GM18517 (cell line): ENCODE results near the gene CACNG4.
"Not testable (repeated sequence)": the region's sequence is repeated elsewhere in the genome, so short reads cannot be mapped to it uniquely, and the experiment has no call there.

Experiments
- ATAC-seq: cut with Tn5 transposase; IDR thresholded peaks from one replicate; pipeline ENCODE4 v1.9.1; 2021; ENCODE audit warnings: mild to moderate bottlenecking, moderate library complexity; ENCODE audit not compliant: unreplicated experiment

Gene CACNG4

DNA sequence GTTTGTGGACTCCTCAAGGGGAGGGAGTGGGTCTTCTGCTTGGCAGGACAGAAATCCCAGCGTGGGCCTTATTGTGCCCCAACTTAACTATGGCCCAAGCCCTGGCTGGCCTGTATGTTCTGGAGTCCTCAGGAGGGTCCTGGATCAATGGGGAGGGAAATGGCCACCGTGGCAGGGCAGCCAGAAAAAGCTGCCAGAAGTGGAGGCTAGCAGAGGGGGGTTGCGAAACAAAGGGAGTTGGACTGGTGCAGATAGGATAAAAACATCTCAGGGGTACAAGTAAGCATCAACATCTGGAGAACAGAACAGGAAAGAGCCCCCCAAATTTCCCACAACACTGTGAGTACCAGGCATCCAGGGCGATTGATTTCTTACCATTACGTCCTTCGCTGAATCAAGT is 76.1 kb downstream of the CACNG4 start:
- ATAC-seq = no peak

DNA sequence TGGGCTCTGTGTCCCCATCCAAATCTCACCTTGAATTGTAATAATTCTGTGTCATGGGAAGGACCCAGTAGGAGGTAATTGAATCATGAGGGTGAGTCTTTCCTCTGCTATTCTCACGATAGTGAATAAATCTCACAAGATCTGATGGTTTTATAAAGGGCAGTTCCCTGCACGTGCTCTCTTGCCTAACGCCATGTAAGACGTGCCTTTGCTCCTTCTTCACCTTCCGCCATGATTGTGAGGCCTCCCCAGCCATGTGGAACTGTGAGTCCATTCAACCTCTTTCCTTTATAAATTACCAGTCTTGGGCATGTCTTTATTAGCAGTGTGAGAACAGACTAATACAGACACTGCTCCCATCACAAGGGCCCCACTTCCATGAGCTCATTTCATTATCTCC is 76.6 kb downstream of the CACNG4 start:
- ATAC-seq = not testable (repeated sequence)

DNA sequence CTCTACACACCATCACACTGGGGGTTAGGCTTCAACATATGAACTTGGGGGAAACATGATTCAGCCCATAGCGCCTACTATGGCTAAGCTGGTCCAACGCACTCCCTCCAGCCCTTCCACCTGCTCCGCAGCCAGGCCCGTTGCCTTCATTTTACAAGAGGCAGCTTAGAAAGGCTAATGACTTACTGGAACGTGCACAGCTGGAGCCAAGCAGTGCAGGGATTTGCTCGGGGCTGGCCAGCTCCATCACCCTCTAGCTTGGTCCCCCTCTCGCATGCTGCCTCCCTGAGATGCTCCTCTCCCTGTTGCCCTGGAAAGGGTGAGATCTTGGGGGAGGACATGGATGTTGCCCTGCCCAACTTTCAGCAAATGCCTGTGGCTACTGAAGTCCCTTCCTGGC is 77.0 kb downstream of the CACNG4 start:
- no peak for ATAC-seq

DNA sequence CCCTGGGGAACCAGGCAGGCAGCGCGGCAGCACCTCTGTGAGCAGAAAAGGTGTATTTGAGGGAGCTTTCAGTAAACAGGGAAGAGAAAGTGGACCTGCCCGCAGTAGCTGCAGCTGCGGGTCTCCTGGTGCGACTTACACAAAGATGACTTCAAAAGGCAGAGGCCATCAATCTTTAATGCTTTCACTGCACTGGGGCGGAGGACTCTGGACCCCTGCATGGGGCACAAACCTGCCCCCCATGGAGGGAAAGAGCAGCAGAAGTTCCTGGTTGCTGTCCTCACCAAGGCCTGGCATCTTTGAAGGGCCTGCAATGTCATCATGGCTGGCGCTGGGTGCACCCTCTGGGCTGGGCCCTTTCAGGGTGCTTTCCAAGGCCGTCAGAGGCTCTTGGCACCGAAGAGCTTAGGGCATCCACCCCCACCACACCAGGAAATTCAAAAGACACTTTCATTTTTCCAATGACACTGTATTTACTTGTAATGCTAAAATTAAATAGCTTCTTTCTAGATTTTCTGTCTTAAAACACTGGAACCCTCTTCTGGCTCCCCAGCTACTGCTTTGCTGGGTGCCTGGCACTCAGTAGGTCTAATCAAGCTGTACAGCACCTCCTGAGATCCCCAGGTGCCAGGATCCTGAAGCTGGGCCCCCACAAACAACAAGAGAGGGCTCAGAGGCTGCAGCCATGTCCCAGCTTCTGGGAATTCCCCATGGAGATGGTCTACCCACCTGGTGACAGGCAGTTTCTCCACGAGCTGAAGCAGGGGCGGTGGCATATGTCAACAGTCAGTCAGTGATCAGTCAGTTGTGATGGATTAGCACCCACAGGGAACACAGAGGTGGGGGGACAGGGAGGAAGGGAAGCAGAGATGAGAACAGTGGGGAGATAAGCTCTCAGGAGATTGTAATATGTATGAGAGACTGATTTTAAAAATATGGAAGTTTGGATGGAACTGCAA is 77.7 kb downstream of the CACNG4 start:
- ATAC-seq = no peak

DNA sequence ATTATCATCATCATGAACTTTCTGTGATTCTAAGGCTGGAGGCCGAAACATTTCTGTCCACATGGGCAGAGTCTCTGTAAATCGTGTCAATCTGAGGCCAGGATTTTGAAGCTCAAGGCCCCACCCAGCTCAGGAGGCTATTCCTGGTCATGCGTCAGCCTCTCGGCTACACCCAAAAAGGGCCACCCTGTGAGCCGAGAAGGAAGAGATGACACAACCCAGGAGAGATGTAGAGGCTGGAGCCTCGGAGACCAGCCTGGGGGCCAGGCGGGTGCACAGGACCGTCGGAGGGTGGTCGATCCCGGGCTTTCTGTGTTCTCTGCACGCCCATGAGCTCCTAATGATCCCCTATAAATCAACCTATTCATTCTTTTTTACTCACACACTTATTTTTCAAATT is 78.8 kb downstream of the CACNG4 start:
- no peak for ATAC-seq

- ATAC-seq = no peak
These were observed 79.7 kb downstream of the CACNG4 start, which contains the start of gene CACNG1 for GRCh38 chr17:67044016-67044772. TSS of gene CACNG1 (plus strand) at chr17:67044554. CDS start at chr17:67044661, 107 bp downstream.

DNA sequence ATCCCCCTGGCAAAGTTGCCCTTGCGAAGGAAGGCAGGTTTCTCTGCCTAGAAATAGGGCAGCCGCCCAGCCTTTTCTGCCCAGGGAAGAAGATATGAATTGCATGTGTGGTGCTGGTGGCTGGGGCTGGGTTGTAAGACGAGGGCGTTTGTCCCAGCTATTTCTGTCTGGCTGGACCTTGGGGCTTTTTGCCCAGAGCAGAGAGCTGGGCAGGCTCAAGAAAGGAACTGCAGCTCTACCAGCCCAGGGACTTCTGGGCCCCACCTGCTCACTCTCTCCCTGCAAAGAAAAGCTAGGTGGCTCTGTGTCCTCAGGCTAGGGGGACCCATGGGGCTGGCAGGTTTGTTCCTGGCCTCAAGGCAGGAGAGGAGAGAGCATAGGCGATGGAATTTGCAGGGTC is 80.4 kb downstream of the CACNG4 start:
- no peak for ATAC-seq

- no peak for ATAC-seq
These were observed 81.9 kb downstream of the CACNG4 start for GRCh38 chr17:67046398-67046797.

DNA sequence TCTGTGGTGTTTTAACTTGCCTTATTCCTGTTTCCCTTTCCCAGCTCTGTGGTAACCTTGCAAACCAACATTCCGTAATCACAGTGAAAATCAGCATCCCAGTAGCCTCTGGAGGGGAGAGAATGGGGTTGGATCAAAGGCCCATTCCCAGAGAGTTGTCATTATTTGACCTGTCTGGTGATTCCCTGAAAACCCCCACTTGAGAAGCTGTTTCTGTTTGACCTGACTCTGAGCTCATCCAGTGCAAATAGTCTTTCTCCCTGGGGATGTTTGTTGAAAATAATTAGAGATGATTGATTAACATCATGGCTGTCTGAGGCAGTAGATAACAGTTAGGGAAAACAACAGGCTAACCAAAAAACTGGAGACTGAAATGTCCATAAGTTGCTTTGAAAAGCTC is 82.9 kb downstream of the CACNG4 start:
- no peak for ATAC-seq

DNA sequence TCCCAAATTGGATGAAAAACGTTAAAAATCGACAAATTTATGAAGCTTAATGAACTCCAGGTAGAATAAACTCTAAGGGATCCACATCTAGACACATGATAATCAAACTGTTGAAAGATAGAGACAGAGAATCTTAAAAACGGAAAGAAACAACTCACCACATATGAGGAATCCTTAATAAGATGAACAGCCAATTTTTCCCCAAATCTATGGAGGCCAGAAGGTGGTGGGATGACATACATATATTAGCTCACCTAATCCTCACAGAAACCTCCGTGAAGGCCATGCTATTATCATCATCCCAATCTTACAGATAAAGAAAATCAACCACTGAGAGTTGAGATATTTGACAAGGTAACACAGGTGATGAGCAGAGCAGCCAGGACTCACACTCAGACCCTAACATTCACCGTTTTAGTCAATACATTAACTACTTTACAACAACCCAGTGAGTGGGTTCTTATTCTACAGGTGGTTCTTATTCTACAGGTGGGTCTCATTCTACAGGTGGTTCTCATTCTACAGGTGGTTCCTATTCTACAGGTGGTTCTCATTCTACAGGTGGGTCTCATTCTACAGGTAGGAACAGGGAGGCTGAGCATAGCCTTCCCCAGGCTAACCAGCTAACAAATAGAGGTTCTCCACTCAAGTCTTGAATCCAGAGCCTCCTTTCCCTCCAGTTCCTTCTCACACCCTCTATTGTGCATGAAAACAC is 84.7 kb downstream of the CACNG4 start:
- ATAC-seq = no peak

- ATAC-seq = no peak
These were observed 85.6 kb downstream of the CACNG4 start for GRCh38 chr17:67050066-67050465.

DNA sequence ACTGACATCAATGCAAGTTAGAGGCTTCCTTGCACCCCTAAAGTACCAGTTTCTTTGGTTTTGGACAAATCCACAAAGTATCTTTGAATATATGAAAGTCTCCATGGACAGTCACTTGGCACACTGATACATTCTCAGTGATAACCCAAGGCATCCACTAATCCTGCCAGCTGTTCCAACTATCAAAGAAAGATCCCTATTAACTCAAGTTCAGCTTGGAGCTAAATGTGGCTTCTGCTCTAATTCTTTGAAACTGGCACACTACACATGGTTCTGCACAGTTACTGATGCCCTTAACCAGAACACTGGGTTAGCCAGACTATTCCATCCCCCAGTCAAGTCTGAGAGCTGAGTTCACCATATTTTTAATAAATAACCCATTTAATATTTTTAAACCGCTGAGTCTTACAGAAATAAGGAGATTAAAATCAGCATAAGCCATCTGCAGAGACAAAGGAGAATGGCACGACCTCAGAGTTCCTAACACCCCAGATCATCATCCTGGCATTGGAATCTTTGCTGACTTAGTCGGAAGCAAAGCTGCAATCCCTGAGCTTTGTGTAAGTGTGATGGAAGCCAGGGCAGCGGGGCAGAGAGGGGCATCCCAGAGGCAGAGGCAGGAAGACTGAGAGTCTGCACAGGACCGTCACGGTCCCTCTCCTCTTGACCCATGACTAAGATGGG is 86.1 kb downstream of the CACNG4 start:
- no peak for ATAC-seq

DNA sequence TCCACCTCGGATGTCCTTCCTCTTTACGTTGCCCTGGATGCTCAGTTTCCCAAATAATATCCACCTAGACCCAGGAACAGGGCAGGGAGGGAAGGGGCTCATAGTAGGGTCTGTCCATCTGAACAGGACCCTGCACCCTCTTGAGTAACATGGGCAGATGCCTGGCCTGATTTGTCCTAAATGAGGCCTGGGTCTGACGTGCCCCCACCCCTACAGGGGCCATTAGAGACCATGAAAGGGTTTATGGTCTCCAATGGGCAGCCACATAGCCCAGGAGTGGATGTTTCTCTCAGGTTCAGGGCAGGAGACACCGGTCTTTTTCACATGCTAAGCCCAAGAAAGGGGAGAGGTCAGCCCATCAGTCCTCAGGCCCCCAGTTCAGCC is 86.6 kb downstream of the CACNG4 start:
- ATAC-seq = no peak

- no peak for ATAC-seq
These were observed 87.3 kb downstream of the CACNG4 start for GRCh38 chr17:67051837-67052236.

DNA sequence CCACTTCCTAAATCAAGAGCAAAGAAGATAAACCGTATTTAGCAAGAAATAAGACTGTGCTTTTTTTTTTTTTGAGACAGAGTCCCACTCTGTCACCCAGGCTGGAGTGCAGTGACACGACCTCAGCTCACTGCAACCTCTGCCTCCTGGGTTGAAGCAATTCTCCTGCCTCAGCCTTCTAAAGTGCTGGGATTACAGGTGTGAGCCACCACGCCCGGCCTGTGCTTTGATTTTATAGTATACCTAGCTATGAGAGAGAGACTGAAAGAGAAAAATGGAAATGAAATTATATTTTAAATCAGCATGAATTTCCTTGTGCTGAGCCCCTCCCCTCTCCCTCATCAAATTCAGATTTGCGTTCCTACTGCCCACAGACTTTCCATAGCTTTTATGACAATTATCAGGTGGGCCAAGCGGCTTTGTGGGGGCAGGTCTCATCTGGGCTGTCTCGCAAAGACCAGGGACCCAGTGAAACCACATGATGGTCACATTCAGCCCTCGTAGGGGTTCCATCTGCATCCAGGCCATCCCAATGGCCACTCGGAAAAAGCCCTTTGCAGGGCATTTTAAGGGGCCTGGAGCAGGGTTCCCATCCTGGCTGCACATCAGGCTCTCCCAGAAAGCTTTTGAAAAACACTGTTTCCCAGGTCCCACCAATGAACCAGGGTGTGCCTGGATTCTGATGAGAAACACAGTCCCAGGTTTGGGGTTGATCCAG is 88.4 kb downstream of the CACNG4 start:
- no peak for ATAC-seq

- no peak for ATAC-seq
These were observed 89.0 kb downstream of the CACNG4 start for GRCh38 chr17:67053438-67054000.

GRCh38 chr17:67054011-67054591 is 89.6 kb downstream of the CACNG4 start:
- no peak for ATAC-seq

- ATAC-seq = no peak
These were observed 90.1 kb downstream of the CACNG4 start for GRCh38 chr17:67054608-67055007.

GRCh38 chr17:67055041-67055443 is 90.5 kb downstream of the CACNG4 start:
- no peak for ATAC-seq
